ENCODE measurements around the gene ZP3.

GRCh38 chr7:76403780-76404494 lies 20.8 kb upstream of the ZP3 start:
- TF ChIP-seq EZH2 (IDR thresholded peaks at IDR 0.05; ENCODE audit: borderline replicate concordance) = no peak
- no peak for TF ChIP-seq CTCF (IDR thresholded peaks at IDR 0.05; ENCODE audit: poor library complexity)

Measured in hepatocyte (in vitro differentiated cells).